Stimulated activated naive B cell treated with anti-CD40 and anti-IgM and Interleukin-4, amounts not matched to agents 10 μg/mL and 1 μg/mL and 100 μg/mL, for 72 hours (primary cell): ENCODE measurements around the gene AQP3.
A peak's percentile ranks its signal among the peaks of the same experiment; 100 is the strongest.

ENCODE experiments used
- ATAC-seq, 2 donors: fragments of 150-1000 bp; cut with Tn5 transposase; replicated peaks; 2 replicates each; pipeline ENCODE4 v1.10.0; 2021; ENCODE audit warnings: moderate library complexity in 1 of 2
- DNase-seq: peaks from one replicate; pipeline ENCODE4 v3.0.0; 2021
- H3K27ac Mint-ChIP-seq: one replicate; pipeline ENCODE4 v1.8.0; 2022; ENCODE audit warnings: mild to moderate bottlenecking, mixed read lengths
- H3K27me3 Mint-ChIP-seq, 2 donors: one replicate each; pipeline ENCODE4 v1.8.0; 2022; ENCODE audit warnings: mixed read lengths in 2 of 2
- H3K36me3 Mint-ChIP-seq, 2 donors: one replicate each; pipeline ENCODE4 v1.8.0; 2022; ENCODE audit warnings: mixed read lengths in 2 of 2, mild to moderate bottlenecking in 1 of 2
- H3K4me1 Mint-ChIP-seq, 2 donors: one replicate each; pipeline ENCODE4 v1.8.0; 2022; ENCODE audit warnings: mixed read lengths in 2 of 2, mild to moderate bottlenecking in 1 of 2
- H3K4me3 Mint-ChIP-seq, 2 donors: one replicate each; pipeline ENCODE4 v1.8.0; 2022; ENCODE audit warnings: mild to moderate bottlenecking in 2 of 2, mixed read lengths in 2 of 2, moderate library complexity in 1 of 2
- H3K9me3 Mint-ChIP-seq, 2 donors: one replicate each; pipeline ENCODE4 v1.8.0; 2022; ENCODE audit warnings: mixed read lengths in 2 of 2, mild to moderate bottlenecking in 1 of 2

The AQP3 gene

GRCh38 chr9:33468797-33469621 lies 21.6 kb upstream of the AQP3 start:
- Mint-ChIP-seq H3K36me3 (peaks cover 45 to 65% of the 10 kb centered on the region in 2 donors), H3K4me3 (no peak overlapping the region), H3K4me1 (peaks cover 14 to 18% of the 10 kb centered on the region in 2 donors), H3K9me3 (no peaks in the 10 kb centered on the region), H3K27me3 (no peaks in the 10 kb centered on the region), H3K27ac (no peak overlapping the region)
- DNase-seq: no peak
- ATAC-seq: no peak

- H3K27me3 Mint-ChIP-seq: no peaks in the 10 kb centered on the region
- H3K4me1 Mint-ChIP-seq: peaks cover 12 to 18% of the 10 kb centered on the region in 2 donors
- no peaks in the 10 kb centered on the region for H3K9me3 Mint-ChIP-seq
- no peak overlapping the region for H3K27ac Mint-ChIP-seq
- ATAC-seq (no peak), DNase-seq (no peak)
- H3K4me3 Mint-ChIP-seq: no peak overlapping the region
- peaks cover 46 to 65% of the 10 kb centered on the region in 2 donors for H3K36me3 Mint-ChIP-seq
These were observed 20.9 kb upstream of the AQP3 start for GRCh38 chr9:33468215-33468730.

GRCh38 chr9:33467526-33467925 lies 20.1 kb upstream of the AQP3 start:
- Mint-ChIP-seq H3K27ac (no peak overlapping the region), H3K4me3 (no peak overlapping the region), H3K4me1 (peaks cover 12 to 15% of the 10 kb centered on the region in 2 donors), H3K9me3 (no peaks in the 10 kb centered on the region), H3K27me3 (no peaks in the 10 kb centered on the region), H3K36me3 (peaks cover 51 to 72% of the 10 kb centered on the region in 2 donors)
- ATAC-seq: no peak
- no peak for DNase-seq

- H3K27ac Mint-ChIP-seq: no peak overlapping the region
- H3K4me1 Mint-ChIP-seq: peaks cover 8 to 9% of the 10 kb centered on the region in 2 donors
- peaks cover 52 to 73% of the 10 kb centered on the region in 2 donors for H3K36me3 Mint-ChIP-seq
- no peaks in the 10 kb centered on the region for H3K27me3 Mint-ChIP-seq
- H3K9me3 Mint-ChIP-seq: no peaks in the 10 kb centered on the region
- H3K4me3 Mint-ChIP-seq: no peak overlapping the region
- DNase-seq (no peak), ATAC-seq (peak; percentile 75 to 81)
These were observed 19.4 kb upstream of the AQP3 start for GRCh38 chr9:33466565-33467495.

- Mint-ChIP-seq H3K27ac (no peak overlapping the region), H3K4me3 (no peak overlapping the region), H3K9me3 (no peaks in the 10 kb centered on the region), H3K36me3 (peaks cover 54 to 70% of the 10 kb centered on the region in 2 donors), H3K27me3 (no peaks in the 10 kb centered on the region), H3K4me1 (peaks cover 0 to 2% of the 10 kb centered on the region in 2 donors)
- no peak for ATAC-seq
- no peak for DNase-seq
These were observed 18.5 kb upstream of the AQP3 start for GRCh38 chr9:33465596-33466564.

- H3K9me3 Mint-ChIP-seq: no peaks in the 10 kb centered on the region
- DNase-seq (no peak), ATAC-seq (no peak)
- H3K4me3 Mint-ChIP-seq: no peak overlapping the region
- H3K36me3 Mint-ChIP-seq: peaks cover 52 to 67% of the 10 kb centered on the region in 2 donors
- no peak overlapping the region for H3K27ac Mint-ChIP-seq
- H3K4me1 Mint-ChIP-seq: peaks cover 0 to 2% of the 10 kb centered on the region in 2 donors
- H3K27me3 Mint-ChIP-seq: no peaks in the 10 kb centered on the region
These were observed 17.7 kb upstream of the AQP3 start for GRCh38 chr9:33465096-33465495.

- Mint-ChIP-seq H3K27ac (no peak overlapping the region), H3K4me1 (peaks cover 5 to 6% of the 10 kb centered on the region in 2 donors), H3K36me3 (peaks cover 44 to 60% of the 10 kb centered on the region in 2 donors), H3K27me3 (no peaks in the 10 kb centered on the region), H3K4me3 (no peak overlapping the region), H3K9me3 (no peaks in the 10 kb centered on the region)
- no peak for DNase-seq
- no peak for ATAC-seq
These were observed 16.7 kb upstream of the AQP3 start for GRCh38 chr9:33464045-33464636.

GRCh38 chr9:33463151-33463550 lies 15.8 kb upstream of the AQP3 start:
- Mint-ChIP-seq H3K4me3 (no peak overlapping the region), H3K36me3 (peaks cover 40 to 50% of the 10 kb centered on the region in 2 donors), H3K27me3 (no peaks in the 10 kb centered on the region), H3K27ac (no peak overlapping the region), H3K4me1 (peaks cover 13 to 16% of the 10 kb centered on the region in 2 donors), H3K9me3 (no peaks in the 10 kb centered on the region)
- ATAC-seq (no peak), DNase-seq (no peak)

GRCh38 chr9:33461492-33461891 lies 14.1 kb upstream of the AQP3 start:
- DNase-seq (no peak), ATAC-seq (no peak)
- Mint-ChIP-seq H3K4me1 (peaks cover 11 to 18% of the 10 kb centered on the region in 2 donors), H3K36me3 (peaks cover 29 to 42% of the 10 kb centered on the region in 2 donors), H3K9me3 (no peaks in the 10 kb centered on the region), H3K4me3 (no peak overlapping the region), H3K27ac (no peak overlapping the region), H3K27me3 (no peaks in the 10 kb centered on the region)

- no peaks in the 10 kb centered on the region for H3K27me3 Mint-ChIP-seq
- ATAC-seq: no peak
- no peak for DNase-seq
- H3K27ac Mint-ChIP-seq: no peak overlapping the region
- no peak overlapping the region for H3K4me3 Mint-ChIP-seq
- peaks cover 11 to 18% of the 10 kb centered on the region in 2 donors for H3K4me1 Mint-ChIP-seq
- no peaks in the 10 kb centered on the region for H3K9me3 Mint-ChIP-seq
- peaks cover 25 to 38% of the 10 kb centered on the region in 2 donors for H3K36me3 Mint-ChIP-seq
These were observed 13.5 kb upstream of the AQP3 start for GRCh38 chr9:33460854-33461253.

GRCh38 chr9:33459115-33459514 lies 11.7 kb upstream of the AQP3 start:
- H3K9me3 Mint-ChIP-seq: no peaks in the 10 kb centered on the region
- ATAC-seq: peak; percentile 28 to 43

GRCh38 chr9:33458444-33458843 lies 11.1 kb upstream of the AQP3 start:
- peak overlapping the region; percentile 77 for H3K27ac Mint-ChIP-seq

More at GRCh38 chr9:33459115-33459514, 11.7 kb upstream of the AQP3 start:
- Mint-ChIP-seq H3K36me3 (peaks cover 18 to 24% of the 10 kb centered on the region in 2 donors), H3K27ac (no peak overlapping the region), H3K4me3 (no peak overlapping the region), H3K27me3 (no peaks in the 10 kb centered on the region), H3K4me1 (peaks cover 11 to 18% of the 10 kb centered on the region in 2 donors)
- no peak for DNase-seq

GRCh38 chr9:33455945-33456344 lies 8.6 kb upstream of the AQP3 start:
- peaks cover 15 to 18% of the 10 kb centered on the region in 2 donors for H3K4me1 Mint-ChIP-seq
- no peak overlapping the region for H3K27ac Mint-ChIP-seq
- no peaks in the 10 kb centered on the region for H3K27me3 Mint-ChIP-seq

More at GRCh38 chr9:33458444-33458843, 11.1 kb upstream of the AQP3 start:
- Mint-ChIP-seq H3K9me3 (no peaks in the 10 kb centered on the region), H3K36me3 (peaks cover 15 to 21% of the 10 kb centered on the region in 2 donors), H3K4me1 (peaks cover 11 to 18% of the 10 kb centered on the region in 2 donors), H3K27me3 (no peaks in the 10 kb centered on the region), H3K4me3 (peak overlapping the region in 1 of 2 donors; percentile 17)
- DNase-seq (peak; percentile 31), ATAC-seq (peak; percentile 89 to 95)

More at GRCh38 chr9:33455945-33456344, 8.6 kb upstream of the AQP3 start:
- ATAC-seq: no peak
- no peak for DNase-seq
- H3K4me3 Mint-ChIP-seq: no peak overlapping the region
- H3K9me3 Mint-ChIP-seq: no peaks in the 10 kb centered on the region
- H3K36me3 Mint-ChIP-seq: peaks cover 1 to 4% of the 10 kb centered on the region in 2 donors
